HepG2 (cell line): ENCODE measurements around the gene ATP5F1E. TPM values are rescaled to one million over a fixed set of nuclear protein-coding genes. Genes with fewer than 3 reads are reported as not detected.
A peak's percentile ranks its signal among the peaks of the same experiment; 100 is the strongest.

Experiments used
- HNRNPL ChIP-seq: fragments of 200-400 bp; formaldehyde crosslinking; IDR thresholded peaks from 2 replicates; pipeline ENCODE4 v1.6.1; 2017; ENCODE audit warnings: mild to moderate bottlenecking, low read depth, low read length
- SP2 ChIP-seq: sonication (generic); formaldehyde crosslinking; IDR thresholded peaks from 2 replicates; pipeline ENCODE4 v1.5.1; 2020; ENCODE audit warnings: mild to moderate bottlenecking, missing genetic modification reagents
- SRSF9 ChIP-seq: fragments of 200-400 bp; formaldehyde crosslinking; IDR thresholded peaks from 2 replicates; pipeline ENCODE4 v1.6.1; 2018; ENCODE audit warnings: borderline replicate concordance, mild to moderate bottlenecking, low read depth, low read length; ENCODE audit not compliant: insufficient read depth, poor library complexity, severe bottlenecking
- TBX2 ChIP-seq: sonication (generic); formaldehyde crosslinking; IDR thresholded peaks from 2 replicates; pipeline ENCODE4 v1.5.0; 2020; ENCODE audit warnings: missing genetic modification reagents, mild to moderate bottlenecking, borderline replicate concordance
- ZNF572 ChIP-seq: sonication (generic); formaldehyde crosslinking; IDR thresholded peaks from 2 replicates; pipeline ENCODE4 v1.5.1; 2020; ENCODE audit warnings: mild to moderate bottlenecking, missing genetic modification reagents
- polyA plus RNA-seq, 8 experiments: library from polyadenylated mRNA; depleted of rRNA in 3 of 8; stranded (reverse) in 7 of 8; unstranded in 1 of 8; fragments of >200 nt; fragmentation: Illumina TruSeq in 4 of 8; extraction: Trizol in 4 of 8; gene quantifications; 2 replicates each; pipeline versions ENCODE4 v1.2.1 to v1.2.3, GENCODE V29; 2011 to 2016; ENCODE audit warnings: low read depth in 4 of 8, missing spikeins in 1 of 8, mixed read lengths in 1 of 8; ENCODE audit not compliant: insufficient read depth in 1 of 8
- total RNA-seq, 5 experiments: library from RNA; depleted of rRNA; stranded (reverse); fragments of >200 nt; fragmentation: Illumina TruSeq; extraction: Trizol; gene quantifications; 2 replicates each; pipeline ENCODE4 v1.2.3, GENCODE V29; 2016; ENCODE audit warnings: low read depth in 1 of 5
- TF ChIP-seq, protein P1 (sequence below): sonication (generic); formaldehyde crosslinking; IDR thresholded peaks from 2 replicates; pipeline ENCODE4 v1.4.0; 2020; ENCODE audit warnings: missing genetic modification reagents, borderline replicate concordance
- TF ChIP-seq, protein P2 (sequence below): sonication (generic); formaldehyde crosslinking; IDR thresholded peaks from 2 replicates; pipeline ENCODE4 v1.4.0; 2020; ENCODE audit warnings: mild to moderate bottlenecking, missing genetic modification reagents
- TF ChIP-seq, protein P3 (sequence below): sonication (generic); formaldehyde crosslinking; IDR thresholded peaks from 2 replicates; pipeline ENCODE4 v1.4.0; 2020; ENCODE audit warnings: missing genetic modification reagents, low read depth, mild to moderate bottlenecking, borderline replicate concordance
- TF ChIP-seq, protein P4 (sequence below): IDR thresholded peaks from 2 replicates; pipeline ENCODE4 v1.6.1; 2018; ENCODE audit warnings: missing genetic modification reagents, mild to moderate bottlenecking, missing compliant biosample characterization
- TF ChIP-seq, protein P5 (sequence below): sonication (generic); formaldehyde crosslinking; conservative IDR thresholded peaks from 2 replicates; pipeline ENCODE4 v1.4.0; 2020; ENCODE audit warnings: missing genetic modification reagents
- TF ChIP-seq, protein P6 (sequence below): sonication (generic); formaldehyde crosslinking; IDR thresholded peaks from 2 replicates; pipeline ENCODE4 v1.4.0; 2020; ENCODE audit warnings: missing genetic modification reagents
- TF ChIP-seq, protein P7 (sequence below): IDR thresholded peaks from 2 replicates; pipeline ENCODE4 v1.6.1; 2016; ENCODE audit warnings: missing biosample characterization, missing genetic modification reagents, low read depth

Gene ATP5F1E
- total and polyA plus RNA-seq, 2 of the 13 experiments (the other 11 are each of a cell fraction or from before 2014, with no cell fraction given) = 121 to 134 TPM

DNA sequence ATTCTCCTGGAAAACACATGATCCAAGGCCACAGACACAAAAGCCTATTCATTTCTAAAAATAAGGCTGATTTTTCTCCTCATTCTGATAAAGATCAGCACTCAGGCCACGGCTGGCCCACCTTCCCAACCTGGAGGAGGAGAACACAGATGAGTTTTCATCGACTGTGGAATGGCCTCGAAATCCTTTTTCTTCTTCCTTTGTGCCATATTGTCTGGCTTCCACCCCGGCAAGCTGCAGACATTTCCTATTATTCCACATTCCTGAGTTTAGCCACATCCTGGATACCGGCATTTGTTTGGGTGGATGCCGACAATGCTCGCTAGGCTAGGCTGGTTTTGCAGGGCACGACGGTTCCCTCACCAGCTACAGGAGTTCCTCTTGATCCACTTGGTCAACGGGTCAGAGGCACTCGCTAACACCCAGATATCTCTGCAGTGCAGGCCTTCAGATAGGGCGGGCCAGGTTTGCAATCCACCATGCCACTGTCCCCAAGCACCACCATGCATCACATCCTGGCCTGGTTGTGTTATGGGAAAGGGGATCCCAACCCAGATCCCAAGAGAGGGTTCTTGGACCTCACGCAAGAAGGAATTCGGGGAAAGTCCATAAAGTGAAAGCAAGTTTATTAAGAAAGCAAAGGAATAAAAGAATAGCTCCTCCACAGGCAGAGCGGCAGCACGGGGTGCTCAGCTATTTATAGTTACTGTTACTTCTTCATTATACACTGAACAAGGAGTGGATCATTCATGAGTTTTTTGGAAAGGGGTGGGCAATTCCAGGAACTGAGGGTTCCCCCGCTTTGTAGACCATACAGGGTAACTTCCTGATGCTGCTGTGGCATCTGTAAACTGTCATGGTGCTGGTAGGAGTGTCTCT is 20.9 kb downstream of the ATP5F1E start (continued):
- TF ChIP-seq, protein P1, sequence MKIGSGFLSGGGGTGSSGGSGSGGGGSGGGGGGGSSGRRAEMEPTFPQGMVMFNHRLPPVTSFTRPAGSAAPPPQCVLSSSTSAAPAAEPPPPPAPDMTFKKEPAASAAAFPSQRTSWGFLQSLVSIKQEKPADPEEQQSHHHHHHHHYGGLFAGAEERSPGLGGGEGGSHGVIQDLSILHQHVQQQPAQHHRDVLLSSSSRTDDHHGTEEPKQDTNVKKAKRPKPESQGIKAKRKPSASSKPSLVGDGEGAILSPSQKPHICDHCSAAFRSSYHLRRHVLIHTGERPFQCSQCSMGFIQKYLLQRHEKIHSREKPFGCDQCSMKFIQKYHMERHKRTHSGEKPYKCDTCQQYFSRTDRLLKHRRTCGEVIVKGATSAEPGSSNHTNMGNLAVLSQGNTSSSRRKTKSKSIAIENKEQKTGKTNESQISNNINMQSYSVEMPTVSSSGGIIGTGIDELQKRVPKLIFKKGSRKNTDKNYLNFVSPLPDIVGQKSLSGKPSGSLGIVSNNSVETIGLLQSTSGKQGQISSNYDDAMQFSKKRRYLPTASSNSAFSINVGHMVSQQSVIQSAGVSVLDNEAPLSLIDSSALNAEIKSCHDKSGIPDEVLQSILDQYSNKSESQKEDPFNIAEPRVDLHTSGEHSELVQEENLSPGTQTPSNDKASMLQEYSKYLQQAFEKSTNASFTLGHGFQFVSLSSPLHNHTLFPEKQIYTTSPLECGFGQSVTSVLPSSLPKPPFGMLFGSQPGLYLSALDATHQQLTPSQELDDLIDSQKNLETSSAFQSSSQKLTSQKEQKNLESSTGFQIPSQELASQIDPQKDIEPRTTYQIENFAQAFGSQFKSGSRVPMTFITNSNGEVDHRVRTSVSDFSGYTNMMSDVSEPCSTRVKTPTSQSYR = 0 out of 2 replicates have a peak, but pooled peaks have one; percentile 38
- TF ChIP-seq, protein P2, sequence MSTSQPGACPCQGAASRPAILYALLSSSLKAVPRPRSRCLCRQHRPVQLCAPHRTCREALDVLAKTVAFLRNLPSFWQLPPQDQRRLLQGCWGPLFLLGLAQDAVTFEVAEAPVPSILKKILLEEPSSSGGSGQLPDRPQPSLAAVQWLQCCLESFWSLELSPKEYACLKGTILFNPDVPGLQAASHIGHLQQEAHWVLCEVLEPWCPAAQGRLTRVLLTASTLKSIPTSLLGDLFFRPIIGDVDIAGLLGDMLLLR (CRISPR knock-in tag) = peak; percentile 36; the same call in 1 of the 2 replicates
- TF ChIP-seq SP2 = no peak
- no peak for TF ChIP-seq HNRNPL
- TF ChIP-seq, protein P3, sequence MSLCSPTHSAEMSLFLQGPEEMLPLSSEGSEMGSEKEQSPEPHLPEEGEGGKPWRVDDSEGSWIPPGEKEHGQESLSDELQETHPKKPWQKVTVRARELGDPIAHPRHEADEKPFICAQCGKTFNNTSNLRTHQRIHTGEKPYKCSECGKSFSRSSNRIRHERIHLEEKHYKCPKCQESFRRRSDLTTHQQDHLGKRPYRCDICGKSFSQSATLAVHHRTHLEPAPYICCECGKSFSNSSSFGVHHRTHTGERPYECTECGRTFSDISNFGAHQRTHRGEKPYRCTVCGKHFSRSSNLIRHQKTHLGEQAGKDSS (CRISPR knock-in tag) = 0 out of 2 replicates have a peak, but pooled peaks have one; percentile 53
- TF ChIP-seq, protein P4, sequence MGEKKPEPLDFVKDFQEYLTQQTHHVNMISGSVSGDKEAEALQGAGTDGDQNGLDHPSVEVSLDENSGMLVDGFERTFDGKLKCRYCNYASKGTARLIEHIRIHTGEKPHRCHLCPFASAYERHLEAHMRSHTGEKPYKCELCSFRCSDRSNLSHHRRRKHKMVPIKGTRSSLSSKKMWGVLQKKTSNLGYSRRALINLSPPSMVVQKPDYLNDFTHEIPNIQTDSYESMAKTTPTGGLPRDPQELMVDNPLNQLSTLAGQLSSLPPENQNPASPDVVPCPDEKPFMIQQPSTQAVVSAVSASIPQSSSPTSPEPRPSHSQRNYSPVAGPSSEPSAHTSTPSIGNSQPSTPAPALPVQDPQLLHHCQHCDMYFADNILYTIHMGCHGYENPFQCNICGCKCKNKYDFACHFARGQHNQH (CRISPR knock-in tag) = peak; percentile 33; the same call in 1 of the 2 replicates
- TF ChIP-seq, protein P5, sequence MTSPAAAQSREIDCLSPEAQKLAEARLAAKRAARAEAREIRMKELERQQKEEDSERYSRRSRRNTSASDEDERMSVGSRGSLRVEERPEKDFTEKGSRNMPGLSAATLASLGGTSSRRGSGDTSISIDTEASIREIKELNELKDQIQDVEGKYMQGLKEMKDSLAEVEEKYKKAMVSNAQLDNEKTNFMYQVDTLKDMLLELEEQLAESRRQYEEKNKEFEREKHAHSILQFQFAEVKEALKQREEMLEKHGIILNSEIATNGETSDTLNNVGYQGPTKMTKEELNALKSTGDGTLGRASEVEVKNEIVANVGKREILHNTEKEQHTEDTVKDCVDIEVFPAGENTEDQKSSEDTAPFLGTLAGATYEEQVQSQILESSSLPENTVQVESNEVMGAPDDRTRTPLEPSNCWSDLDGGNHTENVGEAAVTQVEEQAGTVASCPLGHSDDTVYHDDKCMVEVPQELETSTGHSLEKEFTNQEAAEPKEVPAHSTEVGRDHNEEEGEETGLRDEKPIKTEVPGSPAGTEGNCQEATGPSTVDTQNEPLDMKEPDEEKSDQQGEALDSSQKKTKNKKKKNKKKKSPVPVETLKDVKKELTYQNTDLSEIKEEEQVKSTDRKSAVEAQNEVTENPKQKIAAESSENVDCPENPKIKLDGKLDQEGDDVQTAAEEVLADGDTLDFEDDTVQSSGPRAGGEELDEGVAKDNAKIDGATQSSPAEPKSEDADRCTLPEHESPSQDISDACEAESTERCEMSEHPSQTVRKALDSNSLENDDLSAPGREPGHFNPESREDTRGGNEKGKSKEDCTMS (CRISPR knock-in tag) = 0 out of 2 replicates have a peak, but pooled peaks have one; percentile 57
- TF ChIP-seq, protein P6, sequence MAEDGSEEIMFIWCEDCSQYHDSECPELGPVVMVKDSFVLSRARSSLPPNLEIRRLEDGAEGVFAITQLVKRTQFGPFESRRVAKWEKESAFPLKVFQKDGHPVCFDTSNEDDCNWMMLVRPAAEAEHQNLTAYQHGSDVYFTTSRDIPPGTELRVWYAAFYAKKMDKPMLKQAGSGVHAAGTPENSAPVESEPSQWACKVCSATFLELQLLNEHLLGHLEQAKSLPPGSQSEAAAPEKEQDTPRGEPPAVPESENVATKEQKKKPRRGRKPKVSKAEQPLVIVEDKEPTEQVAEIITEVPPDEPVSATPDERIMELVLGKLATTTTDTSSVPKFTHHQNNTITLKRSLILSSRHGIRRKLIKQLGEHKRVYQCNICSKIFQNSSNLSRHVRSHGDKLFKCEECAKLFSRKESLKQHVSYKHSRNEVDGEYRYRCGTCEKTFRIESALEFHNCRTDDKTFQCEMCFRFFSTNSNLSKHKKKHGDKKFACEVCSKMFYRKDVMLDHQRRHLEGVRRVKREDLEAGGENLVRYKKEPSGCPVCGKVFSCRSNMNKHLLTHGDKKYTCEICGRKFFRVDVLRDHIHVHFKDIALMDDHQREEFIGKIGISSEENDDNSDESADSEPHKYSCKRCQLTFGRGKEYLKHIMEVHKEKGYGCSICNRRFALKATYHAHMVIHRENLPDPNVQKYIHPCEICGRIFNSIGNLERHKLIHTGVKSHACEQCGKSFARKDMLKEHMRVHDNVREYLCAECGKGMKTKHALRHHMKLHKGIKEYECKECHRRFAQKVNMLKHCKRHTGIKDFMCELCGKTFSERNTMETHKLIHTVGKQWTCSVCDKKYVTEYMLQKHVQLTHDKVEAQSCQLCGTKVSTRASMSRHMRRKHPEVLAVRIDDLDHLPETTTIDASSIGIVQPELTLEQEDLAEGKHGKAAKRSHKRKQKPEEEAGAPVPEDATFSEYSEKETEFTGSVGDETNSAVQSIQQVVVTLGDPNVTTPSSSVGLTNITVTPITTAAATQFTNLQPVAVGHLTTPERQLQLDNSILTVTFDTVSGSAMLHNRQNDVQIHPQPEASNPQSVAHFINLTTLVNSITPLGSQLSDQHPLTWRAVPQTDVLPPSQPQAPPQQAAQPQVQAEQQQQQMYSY (CRISPR knock-in tag) = peak; percentile 48; the same call in 1 of the 2 replicates
- TF ChIP-seq, protein P7, sequence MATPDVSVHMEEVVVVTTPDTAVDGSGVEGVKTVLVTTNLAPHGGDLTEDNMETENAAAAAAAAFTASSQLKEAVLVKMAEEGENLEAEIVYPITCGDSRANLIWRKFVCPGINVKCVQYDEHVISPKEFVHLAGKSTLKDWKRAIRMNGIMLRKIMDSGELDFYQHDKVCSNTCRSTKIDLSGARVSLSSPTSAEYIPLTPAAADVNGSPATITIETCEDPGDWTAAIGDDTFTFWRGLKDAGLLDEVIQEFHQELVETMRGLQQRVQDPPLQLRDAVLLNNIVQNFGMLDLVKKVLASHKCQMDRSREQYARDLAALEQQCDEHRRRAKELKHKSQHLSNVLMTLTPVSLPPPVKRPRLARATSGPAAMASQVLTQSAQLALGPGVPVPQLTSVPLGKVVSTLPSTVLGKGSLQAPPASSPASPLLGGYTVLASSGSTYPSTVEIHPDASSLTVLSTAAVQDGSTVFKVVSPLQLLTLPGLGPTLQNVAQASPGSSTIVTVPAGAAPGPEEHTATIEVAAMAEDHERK (CRISPR knock-in tag) = no peak
- TF ChIP-seq SRSF9 = no peak
- no peak for TF ChIP-seq ZNF572
- TF ChIP-seq TBX2 (CRISPR knock-in tag) = peak; percentile 56; the same call in 1 of the 2 replicates
